GM19463 (cell line): Measurements from ENCODE around the gene ADM.

Experiments
- ATAC-seq: cut with Tn5 transposase; IDR thresholded peaks from one replicate; pipeline ENCODE4 v1.9.1; 2021; ENCODE audit warnings: mild to moderate bottlenecking, moderate library complexity; ENCODE audit not compliant: unreplicated experiment

ADM gene

DNA sequence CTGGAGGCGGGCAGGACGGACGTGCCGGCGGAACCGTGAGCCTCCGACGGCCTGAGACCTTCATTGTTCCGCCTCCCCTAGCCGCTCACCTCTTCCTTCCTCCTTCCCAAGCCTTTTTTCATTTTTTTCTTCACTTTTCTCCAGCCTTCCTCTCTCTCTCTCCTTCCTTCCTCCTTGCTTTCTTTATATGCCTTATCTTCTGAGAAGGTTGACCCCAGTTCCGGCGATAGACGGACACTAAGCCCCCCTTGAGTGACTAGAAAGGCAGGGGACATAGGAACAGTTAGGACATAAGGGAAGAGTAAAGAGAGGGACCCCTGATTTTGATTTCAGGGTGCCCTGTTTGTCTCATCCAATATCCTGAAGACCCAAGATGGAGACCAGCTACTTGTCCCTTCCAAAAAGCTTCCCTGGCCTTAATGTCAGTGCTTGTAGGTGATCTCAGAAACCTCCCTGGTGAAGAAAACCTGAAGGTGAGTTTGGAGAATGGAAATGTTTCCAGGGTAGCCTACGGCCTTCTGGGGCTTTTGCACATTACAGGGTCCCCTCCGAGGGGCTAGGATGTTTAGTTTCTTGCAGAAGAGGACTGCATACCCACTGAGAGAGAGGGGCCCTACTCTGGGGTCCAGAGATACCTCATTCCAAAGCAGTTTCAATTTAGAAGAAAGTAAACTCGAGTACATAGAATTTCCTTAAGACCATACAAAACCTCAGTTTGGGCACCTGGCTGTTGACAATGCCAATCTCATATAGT lies 3.5 kb downstream of the ADM start:
- no peak for ATAC-seq

DNA sequence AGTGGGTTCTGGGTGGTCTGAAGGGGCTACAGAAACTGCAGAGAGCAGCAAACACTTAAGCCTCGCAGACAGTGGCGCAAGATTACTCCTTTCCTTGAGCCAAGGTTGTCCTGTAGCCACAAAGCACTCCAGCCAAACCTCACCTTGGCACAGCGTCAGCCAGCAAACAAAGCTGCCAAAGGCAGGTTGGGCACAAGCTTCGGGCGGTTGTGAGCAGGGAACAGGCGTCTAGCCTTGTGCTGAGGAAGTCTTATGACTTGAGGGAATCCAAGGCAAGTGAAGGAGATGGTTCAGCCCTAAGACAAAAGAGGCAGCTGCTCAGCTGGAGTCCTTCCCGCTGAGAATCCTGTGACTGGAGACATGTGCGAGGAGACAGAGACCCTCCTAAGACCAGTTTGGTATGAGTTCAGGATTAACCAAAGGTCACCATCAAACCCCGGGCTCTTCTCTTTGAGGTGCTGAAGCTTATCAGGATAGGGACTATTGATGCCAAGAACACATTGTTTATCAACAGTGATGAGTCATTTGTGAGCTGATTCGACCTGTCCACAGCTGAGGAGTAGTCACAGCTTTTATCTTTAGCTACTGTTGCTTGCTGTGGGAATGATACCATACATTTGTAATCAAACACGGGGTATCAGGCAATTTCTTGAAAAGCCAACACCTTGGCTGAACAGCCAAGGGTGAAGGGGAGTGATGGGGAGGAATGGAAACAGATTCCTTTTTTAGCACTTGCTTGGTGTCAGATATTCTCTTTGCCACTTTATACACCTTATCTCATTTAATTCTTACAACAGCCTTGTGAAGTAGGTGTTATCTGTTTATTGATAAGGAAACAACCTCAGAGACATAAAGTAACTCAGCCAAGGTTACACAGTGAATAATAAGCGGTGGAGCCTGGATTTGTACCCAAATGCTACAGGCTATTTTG lies 4.6 kb downstream of the ADM start:
- ATAC-seq = no peak

DNA sequence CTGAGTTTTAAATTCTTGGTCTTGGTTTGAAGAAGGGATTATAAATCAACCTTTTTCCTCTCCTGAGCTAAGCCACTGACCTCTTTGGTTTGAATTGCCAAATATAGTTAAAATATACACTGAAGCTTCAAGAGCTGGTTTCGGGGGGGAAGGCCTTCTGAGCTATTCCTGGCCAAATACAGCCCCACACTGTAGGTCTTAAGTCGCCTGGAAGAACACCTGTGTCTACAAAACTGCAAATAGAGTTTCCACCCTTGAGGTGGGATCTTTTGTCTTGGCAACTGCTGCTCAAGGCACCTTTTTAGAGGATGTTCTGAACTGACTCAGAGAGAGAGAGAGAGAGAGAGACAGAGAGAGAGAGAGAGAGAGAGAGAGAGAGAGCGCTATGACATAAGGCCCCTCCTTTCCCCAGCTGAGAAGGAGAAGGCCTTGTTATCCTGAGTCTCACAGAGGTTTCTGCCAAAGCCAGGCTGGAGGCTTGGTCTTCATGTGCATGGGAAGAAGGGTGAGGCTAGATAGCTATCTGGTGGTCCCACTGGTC lies 5.5 kb downstream of the ADM start:
- no peak for ATAC-seq

- no peak for ATAC-seq
Observed at GRCh38 chr11:10311802-10312201, 6.9 kb downstream of the ADM start.

- peak; percentile 53 for ATAC-seq
Observed at GRCh38 chr11:10314199-10315072, 9.6 kb downstream of the ADM start.

DNA sequence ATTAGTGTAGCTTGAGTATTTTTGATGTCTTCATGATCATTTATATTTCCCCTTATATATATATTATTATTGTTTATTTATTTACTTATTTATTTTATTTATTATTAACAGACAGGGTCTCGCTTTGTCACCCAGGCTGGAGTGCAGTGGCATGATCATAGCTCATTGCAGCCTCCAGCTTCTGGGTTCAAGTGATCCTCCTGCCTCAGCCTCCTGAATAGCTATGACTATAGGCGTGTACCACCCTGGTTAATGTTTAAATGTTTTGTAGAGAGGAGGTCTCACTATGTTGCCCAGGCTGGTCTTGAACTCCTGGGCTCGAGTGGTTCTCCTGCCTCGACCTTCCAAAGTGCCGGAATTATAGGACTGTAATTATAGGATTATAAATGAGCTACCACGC lies 10.2 kb downstream of the ADM start:
- ATAC-seq = no peak

GRCh38 chr11:10317151-10317755 lies 12.4 kb downstream of the ADM start:
- peak; percentile 21 for ATAC-seq

DNA sequence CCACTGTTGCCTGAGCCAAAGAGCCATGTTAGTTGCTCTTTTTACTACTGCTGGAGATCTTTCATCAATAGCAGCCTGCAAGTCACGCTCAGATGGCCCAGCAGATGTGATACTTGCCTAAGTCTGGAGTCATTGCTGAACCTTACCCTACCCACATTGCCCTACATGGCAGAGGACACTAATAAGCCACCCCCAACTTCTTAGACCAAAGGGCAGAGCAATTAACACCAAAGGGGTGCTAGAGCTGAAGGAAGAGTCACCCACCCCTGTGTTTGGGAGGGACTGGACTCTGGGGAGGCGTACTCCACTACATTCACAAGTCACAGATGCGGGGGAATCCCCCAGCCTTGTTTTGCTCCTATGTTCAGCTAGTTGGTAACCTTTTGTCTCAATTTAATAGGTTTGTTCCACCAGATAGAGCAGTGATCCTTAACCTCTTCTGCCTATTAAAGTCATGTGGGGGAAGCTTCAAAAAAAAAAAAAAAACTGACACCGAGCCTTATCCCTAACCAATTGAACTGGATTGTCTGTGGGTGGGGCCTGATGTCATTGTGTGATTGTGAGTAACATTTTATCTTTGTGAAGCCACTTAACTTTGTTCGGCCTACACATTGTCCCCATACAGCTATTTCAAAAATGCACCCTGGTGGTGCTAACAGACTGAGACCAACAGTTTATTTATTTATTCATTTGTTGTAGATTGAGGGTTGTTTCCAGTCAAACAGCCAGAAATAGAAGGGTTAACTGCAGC lies 13.1 kb downstream of the ADM start:
- ATAC-seq = peak; percentile 67

DNA sequence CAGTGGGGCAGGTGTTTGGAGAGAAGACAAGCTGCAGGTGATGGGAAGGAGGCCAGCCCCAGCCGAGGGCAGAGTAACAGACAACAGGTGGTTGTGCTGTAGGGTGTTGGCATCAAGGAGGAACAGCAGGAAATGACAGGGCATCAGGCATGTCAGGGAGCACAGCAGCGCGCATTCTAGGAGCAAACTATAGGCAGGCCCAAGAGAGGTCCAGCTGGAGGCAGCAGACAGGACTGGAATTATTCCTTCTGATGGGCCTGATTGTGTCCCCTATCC lies 13.6 kb downstream of the ADM start:
- ATAC-seq = no peak

DNA sequence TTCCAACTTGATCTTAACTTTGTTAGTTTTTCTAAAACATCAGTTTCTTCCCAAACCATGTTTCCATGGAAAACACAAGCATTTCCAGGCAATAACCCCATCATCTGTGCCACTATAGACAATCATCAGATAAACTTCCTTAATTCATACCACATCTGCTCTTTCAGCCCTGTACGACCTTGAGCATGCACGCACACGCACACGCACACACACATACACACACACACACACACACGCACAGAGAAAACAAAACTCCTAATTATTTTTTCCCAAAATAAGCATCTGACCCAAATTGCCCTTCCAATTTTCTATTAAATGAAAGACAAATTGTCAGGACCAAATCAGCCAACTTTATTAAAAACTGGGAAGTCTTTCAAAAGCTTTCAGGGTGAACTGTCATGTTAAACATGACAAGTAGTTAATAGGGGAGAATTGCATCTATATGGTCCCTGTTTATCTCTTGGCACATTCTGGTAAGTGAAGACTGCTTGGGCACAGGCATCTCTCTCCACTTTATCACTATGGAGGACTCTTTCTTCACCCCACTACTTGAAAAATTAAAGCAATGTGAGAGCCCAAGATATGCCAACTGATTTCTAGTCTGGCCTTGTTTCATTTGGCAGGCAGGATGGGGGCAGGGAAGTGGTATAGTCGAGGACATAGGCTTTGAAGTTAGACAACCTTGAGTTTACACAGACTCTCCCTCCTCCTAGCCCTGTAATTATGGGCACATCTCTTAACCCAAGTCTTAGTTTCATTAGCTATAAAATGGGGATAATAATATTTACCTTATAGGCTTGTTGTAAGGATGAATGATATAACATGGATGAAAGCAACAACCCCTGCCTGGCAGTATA lies 15.1 kb downstream of the ADM start:
- no peak for ATAC-seq

- no peak for ATAC-seq
Observed at GRCh38 chr11:10320736-10321465, 16.0 kb downstream of the ADM start.

GRCh38 chr11:10322401-10322800 lies 17.5 kb downstream of the ADM start:
- no peak for ATAC-seq

DNA sequence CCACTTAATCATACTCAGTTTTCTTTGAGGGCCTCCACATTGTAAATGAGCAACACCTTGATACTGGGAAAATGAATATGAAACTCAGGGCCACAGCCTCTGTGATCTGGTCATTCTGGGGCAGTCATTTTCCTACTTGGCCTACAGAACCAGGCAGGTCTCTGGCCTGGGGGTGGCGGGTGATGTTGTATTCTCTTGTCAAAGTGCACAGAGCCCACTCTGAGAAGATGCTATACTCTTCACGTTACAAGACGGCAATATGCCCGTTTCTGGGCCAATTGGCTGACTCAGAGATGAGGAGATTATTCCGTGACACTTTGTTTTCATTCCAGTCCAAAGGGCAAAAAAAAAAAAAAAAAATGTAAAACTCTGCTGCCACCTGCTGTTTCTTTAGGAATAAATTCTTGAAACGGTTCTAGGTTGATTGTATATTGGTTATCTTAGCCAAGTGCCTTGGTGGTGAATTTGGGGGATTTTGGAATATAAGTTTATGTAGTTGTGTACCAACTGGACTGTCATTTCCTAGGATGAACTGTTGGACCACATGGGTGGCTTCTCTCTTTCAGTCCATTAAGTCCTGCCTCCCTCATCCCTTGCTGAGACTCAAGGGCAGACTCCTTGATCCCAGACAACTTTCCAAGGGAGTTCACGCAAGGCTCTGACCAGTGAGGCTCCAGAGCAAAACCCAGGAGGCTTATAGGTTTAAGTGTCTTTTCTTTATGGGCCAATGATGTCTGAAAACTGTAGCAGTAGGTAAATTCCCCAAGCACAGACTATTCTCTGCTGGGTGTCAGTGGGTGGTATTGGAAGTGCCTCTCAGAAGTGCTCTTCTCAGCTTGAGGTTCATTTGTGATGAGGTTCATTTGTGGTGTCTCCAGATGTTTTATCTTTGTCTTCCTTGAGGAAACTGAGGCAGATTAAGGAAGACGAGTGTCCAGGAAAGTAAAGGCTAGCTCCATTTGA lies 18.2 kb downstream of the ADM start:
- ATAC-seq = no peak

GRCh38 chr11:10323793-10324170 lies 18.9 kb downstream of the ADM start:
- ATAC-seq = no peak

DNA sequence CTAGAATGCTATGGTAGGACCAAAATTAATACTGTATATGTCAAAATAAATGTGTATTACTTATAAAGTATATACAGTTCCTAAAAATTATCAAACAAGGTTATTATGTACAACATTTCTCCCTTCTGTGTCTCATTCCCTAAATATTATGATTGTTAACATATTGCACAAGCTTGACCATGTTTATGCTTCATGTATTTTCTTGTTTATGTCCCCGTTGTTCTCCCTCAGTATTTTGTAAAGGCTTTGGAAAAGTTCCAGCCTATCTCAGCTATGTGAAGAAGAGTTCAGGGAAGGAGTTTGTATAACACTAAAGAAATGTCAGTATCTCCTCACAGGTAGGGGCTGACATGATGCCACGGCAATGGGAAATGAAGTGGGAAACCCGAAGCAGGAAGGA lies 19.6 kb downstream of the ADM start:
- ATAC-seq = no peak

- ATAC-seq = no peak
Observed at GRCh38 chr11:10325277-10326011, 20.6 kb downstream of the ADM start.
